ENCODE results near the gene CUEDC1. TPM values are rescaled to one million over a fixed set of nuclear protein-coding genes. Genes with fewer than 3 reads are reported as not detected.
A peak's percentile ranks its signal among the peaks of the same experiment; 100 is the strongest.

The CUEDC1 gene
- total RNA-seq, 3 donors from 2014 or later, result 23.5 to 46.8 (median 23.6) TPM

- no peak for TF ChIP-seq CTCF (IDR thresholded peaks at IDR 0.05)
- peak; percentile 76 for ATAC-seq
- Histone ChIP-seq H3K36me3 (ENCODE audit: low read depth) (no peaks in the 10 kb centered on the region), H3K4me1 (ENCODE audit: low read depth) (peaks cover 31% of the 10 kb centered on the region), H3K9me3 (no peaks in the 10 kb centered on the region), H3K4me3 (no peak overlapping the region)
- peak; percentile 75 to 82 (median 79) for DNase-seq
- intact Hi-C loops (cut with DNase I, micrococcal nuclease), result loop anchor here in 1 of 2 donors (10.0 kb wide), 1 partner anchor 52 kb away; no protein-coding TSS in a partner anchor
These were observed 62.2 kb downstream of the CUEDC1 start for GRCh38 chr17:57892820-57893595.

GRCh38 chr17:57892146-57892819 is 62.9 kb downstream of the CUEDC1 start:
- ATAC-seq (peak; percentile 89), DNase-seq (peak; percentile 90 to 96 (median 95))
- intact Hi-C loops (cut with DNase I, micrococcal nuclease), result loop anchor here in 1 of 2 donors (10.0 kb wide), 1 partner anchor 53 kb away; no protein-coding TSS in a partner anchor
- Histone ChIP-seq H3K36me3 (ENCODE audit: low read depth) (no peaks in the 10 kb centered on the region), H3K4me1 (ENCODE audit: low read depth) (peaks cover 25% of the 10 kb centered on the region), H3K4me3 (no peak overlapping the region), H3K9me3 (no peaks in the 10 kb centered on the region)
- peak; percentile 98 for TF ChIP-seq CTCF (IDR thresholded peaks at IDR 0.05)

DNA sequence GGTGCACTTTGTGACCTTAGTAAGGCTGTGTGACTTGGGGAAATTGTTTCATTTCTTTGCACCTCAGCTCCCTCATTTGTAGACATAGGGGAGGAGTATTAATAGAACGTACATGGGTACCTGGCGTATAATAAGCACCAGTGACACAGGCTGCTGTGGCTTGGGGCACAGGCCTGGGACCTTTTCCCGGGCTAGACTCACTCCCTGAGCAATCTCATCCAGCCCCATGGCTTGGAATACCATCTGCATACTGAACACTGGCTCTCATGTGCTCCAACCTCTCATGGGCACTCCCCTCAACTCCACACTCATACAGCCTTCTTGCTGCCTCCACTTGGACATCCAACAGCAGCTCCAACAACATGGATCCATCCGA is 64.4 kb downstream of the CUEDC1 start:
- H3K4me1 ChIP-seq (ENCODE audit: low read depth), result peaks cover 25% of the 10 kb centered on the region
- H3K4me3 ChIP-seq, result no peak overlapping the region
- no peaks in the 10 kb centered on the region for H3K36me3 ChIP-seq (ENCODE audit: low read depth)
- H3K9me3 ChIP-seq, result no peaks in the 10 kb centered on the region
- DNase-seq (no peak), ATAC-seq (no peak)
- intact Hi-C loops (cut with DNase I, micrococcal nuclease), result loop anchor here in 1 of 2 donors (10.0 kb wide), 1 partner anchor 54 kb away; no protein-coding TSS in a partner anchor
- no peak for TF ChIP-seq CTCF (IDR thresholded peaks at IDR 0.05)

GRCh38 chr17:57889892-57890856 is 65.0 kb downstream of the CUEDC1 start:
- DNase-seq (peak in 2 of 3 donors; percentile 68 to 82), ATAC-seq (no peak)
- H3K4me1 ChIP-seq (ENCODE audit: low read depth), result peaks cover 25% of the 10 kb centered on the region
- no peak overlapping the region for H3K4me3 ChIP-seq
- H3K36me3 ChIP-seq (ENCODE audit: low read depth), result no peaks in the 10 kb centered on the region
- no peaks in the 10 kb centered on the region for H3K9me3 ChIP-seq
- TF ChIP-seq CTCF (IDR thresholded peaks at IDR 0.05), result no peak
- intact Hi-C loops (cut with DNase I, micrococcal nuclease), result loop anchor here in 1 of 2 donors (10.0 kb wide), 1 partner anchor 55 kb away; no protein-coding TSS in a partner anchor

DNA sequence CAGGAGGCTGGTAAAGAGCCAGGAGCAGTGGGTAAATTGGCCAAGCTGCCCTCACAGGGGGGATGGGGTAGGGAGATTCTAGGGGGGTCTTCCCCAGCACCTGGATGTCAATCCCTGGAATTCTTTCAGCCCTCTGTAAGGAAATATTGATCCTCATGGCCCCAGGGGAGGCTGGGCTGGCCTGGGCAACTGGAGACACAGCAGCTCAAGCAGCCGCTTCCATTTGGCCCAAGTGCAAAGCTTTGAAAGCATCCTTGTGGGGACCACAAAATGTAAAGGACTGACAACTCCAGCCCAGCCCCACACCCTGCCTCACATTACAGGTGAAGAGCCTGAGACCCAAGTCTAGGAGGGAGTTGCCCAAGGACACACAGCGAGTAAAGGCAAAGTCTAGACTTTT is 66.0 kb downstream of the CUEDC1 start:
- no peak overlapping the region for H3K4me3 ChIP-seq
- no peaks in the 10 kb centered on the region for H3K36me3 ChIP-seq (ENCODE audit: low read depth)
- TF ChIP-seq CTCF (IDR thresholded peaks at IDR 0.05), result no peak
- peaks cover 25% of the 10 kb centered on the region for H3K4me1 ChIP-seq (ENCODE audit: low read depth)
- intact Hi-C loops (cut with DNase I, micrococcal nuclease), result no loop called here
- H3K9me3 ChIP-seq, result no peaks in the 10 kb centered on the region
- ATAC-seq (no peak), DNase-seq (peak in 1 of 3 donors; percentile 27)

Data from mucosa of descending colon (tissue), 3 donors.